ENCODE data around the gene YAE1.

Gene YAE1

GRCh38 chr7:39609113-39609934 is 43.1 kb downstream of the YAE1 start:
- FAIRE-seq = no peak

GRCh38 chr7:39609935-39610263 is 43.7 kb downstream of the YAE1 start:
- no peak for FAIRE-seq

GRCh38 chr7:39613577-39613976 is 47.4 kb downstream of the YAE1 start:
- FAIRE-seq = no peak

- FAIRE-seq = no peak
These were observed 48.1 kb downstream of the YAE1 start for GRCh38 chr7:39614299-39614698.

GRCh38 chr7:39615350-39615975 is 49.3 kb downstream of the YAE1 start:
- FAIRE-seq = no peak

- FAIRE-seq = no peak
These were observed 49.9 kb downstream of the YAE1 start for GRCh38 chr7:39616138-39616537.

GRCh38 chr7:39617005-39617404 is 50.8 kb downstream of the YAE1 start:
- FAIRE-seq = peak; percentile 27

- no peak for FAIRE-seq
These were observed 52.7 kb downstream of the YAE1 start for GRCh38 chr7:39618868-39619267.

GRCh38 chr7:39620486-39620885 is 54.3 kb downstream of the YAE1 start:
- no peak for FAIRE-seq

- FAIRE-seq = no peak
These were observed 55.1 kb downstream of the YAE1 start for GRCh38 chr7:39621261-39621660.

GRCh38 chr7:39621784-39622411 is 55.7 kb downstream of the YAE1 start:
- FAIRE-seq = no peak
